Lower leg skin (tissue), 3 donors: ENCODE data around the gene HOXA9.

Source experiments
- CTCF ChIP-seq, 3 donors: fragments of 450-650 bp; IDR thresholded peaks; one replicate each; pipeline ENCODE4 v1.5.1; 2016; ENCODE audit warnings: antibody characterized with exemption in 3 of 3, mild to moderate bottlenecking in 3 of 3, moderate library complexity in 2 of 3
- POLR2A ChIP-seq, 2 donors: fragments of 450-650 bp; IDR thresholded peaks; one replicate each; pipeline ENCODE4 v1.6.1; 2016 to 2017; ENCODE audit warnings: antibody characterized with exemption in 2 of 2, mild to moderate bottlenecking in 1 of 2, moderate library complexity in 1 of 2

- TF ChIP-seq POLR2A (IDR thresholded peaks at IDR 0.05) = no peak
- TF ChIP-seq CTCF (IDR thresholded peaks at IDR 0.05) = no peak
These were observed 43.0 kb downstream of the HOXA9 start for GRCh38 chr7:27122077-27122910.
